Measurements from ENCODE around the gene DTYMK. TPM values are rescaled to one million over a fixed set of nuclear protein-coding genes. Genes with fewer than 3 reads are reported as not detected.

The DTYMK gene
- total RNA-seq, 1 donor from 2014 or later = 26.1 TPM

DNA sequence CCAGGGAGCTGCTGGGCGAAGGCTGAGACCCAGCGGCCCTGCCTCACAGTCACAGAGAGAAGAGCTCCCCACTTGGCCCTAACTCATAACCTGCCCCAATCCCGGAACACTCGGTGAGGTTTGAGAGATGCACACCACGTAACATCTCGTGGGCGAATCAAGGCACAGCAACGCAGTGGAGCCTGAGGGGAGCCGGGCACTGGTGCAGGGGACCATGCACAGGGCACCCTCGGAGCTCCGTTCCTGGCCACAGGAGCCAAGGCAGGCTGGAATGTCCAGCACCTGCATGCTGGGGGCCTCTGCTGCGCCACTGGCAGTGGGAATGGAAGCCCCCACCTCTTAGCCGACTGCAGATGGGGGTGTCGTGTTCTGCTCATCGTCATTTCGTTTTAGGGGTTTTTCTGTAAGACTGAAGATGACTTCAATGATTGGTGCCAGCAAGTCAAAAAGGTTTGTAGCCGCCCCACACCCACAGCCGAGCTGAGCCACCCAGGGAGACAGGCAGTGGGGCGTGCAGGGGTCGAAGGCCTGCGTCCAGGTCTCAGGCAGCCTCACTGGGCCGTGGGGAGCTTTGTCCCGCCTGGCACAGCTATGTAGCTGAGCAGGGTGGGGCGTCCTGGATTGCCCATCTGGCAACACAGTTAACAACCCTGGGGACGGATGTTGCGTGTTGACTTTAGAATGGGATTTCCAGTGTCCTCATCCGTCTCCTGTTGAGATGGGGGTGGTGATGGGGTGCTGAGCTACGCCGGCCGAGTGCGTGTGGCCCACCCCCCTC lies 16.1 kb downstream of the DTYMK start:
- Histone ChIP-seq H4K20me1 (ENCODE audit: insufficient read depth, low read length) (peaks cover 10% of the 10 kb centered on the region), H3K79me2 (ENCODE audit: insufficient read depth, low read length) (no peaks in the 10 kb centered on the region), H3K36me3 (ENCODE audit: insufficient read depth, low read length) (peaks cover 2% of the 10 kb centered on the region), H3K4me3 (ENCODE audit: insufficient read depth, low read depth, low read length) (no peak overlapping the region), H3K27ac (ENCODE audit: low read depth, low read length) (no peak overlapping the region), H3K9ac (ENCODE audit: low read length) (no peak overlapping the region), H3K4me2 (ENCODE audit: low read length) (no peak overlapping the region), H3K27me3 (ENCODE audit: insufficient read depth, low read length) (no peaks in the 10 kb centered on the region), H3K9me3 (ENCODE audit: insufficient read depth, low read depth, low read length) (no peaks in the 10 kb centered on the region), H3K4me1 (ENCODE audit: insufficient read depth, low read length) (peaks cover 17% of the 10 kb centered on the region), H2AFZ (ENCODE audit: low read depth, low read length) (no peak overlapping the region)
- Mint-ChIP-seq H3K4me1 (ENCODE audit: low read depth, unreplicated experiment) (peaks cover 11% of the 10 kb centered on the region), H3K9me3 (ENCODE audit: unreplicated experiment) (no peaks in the 10 kb centered on the region), H3K27me3 (ENCODE audit: low read depth, unreplicated experiment) (no peaks in the 10 kb centered on the region), H3K27ac (ENCODE audit: unreplicated experiment) (no peak overlapping the region), H3K36me3 (ENCODE audit: low read depth, unreplicated experiment) (peaks cover 7% of the 10 kb centered on the region), H3K4me3 (ENCODE audit: unreplicated experiment) (no peak overlapping the region)
- no peak for TF ChIP-seq EZH2 (IDR thresholded peaks at IDR 0.05; ENCODE audit: insufficient read depth, low read length)
- TF ChIP-seq, protein P1, sequence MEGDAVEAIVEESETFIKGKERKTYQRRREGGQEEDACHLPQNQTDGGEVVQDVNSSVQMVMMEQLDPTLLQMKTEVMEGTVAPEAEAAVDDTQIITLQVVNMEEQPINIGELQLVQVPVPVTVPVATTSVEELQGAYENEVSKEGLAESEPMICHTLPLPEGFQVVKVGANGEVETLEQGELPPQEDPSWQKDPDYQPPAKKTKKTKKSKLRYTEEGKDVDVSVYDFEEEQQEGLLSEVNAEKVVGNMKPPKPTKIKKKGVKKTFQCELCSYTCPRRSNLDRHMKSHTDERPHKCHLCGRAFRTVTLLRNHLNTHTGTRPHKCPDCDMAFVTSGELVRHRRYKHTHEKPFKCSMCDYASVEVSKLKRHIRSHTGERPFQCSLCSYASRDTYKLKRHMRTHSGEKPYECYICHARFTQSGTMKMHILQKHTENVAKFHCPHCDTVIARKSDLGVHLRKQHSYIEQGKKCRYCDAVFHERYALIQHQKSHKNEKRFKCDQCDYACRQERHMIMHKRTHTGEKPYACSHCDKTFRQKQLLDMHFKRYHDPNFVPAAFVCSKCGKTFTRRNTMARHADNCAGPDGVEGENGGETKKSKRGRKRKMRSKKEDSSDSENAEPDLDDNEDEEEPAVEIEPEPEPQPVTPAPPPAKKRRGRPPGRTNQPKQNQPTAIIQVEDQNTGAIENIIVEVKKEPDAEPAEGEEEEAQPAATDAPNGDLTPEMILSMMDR (IDR thresholded peaks at IDR 0.05; ENCODE audit: insufficient read depth, low read depth, low read length) = no peak
- FAIRE-seq = no peak
- no peak for DNase-seq (ENCODE audit: low read depth)

DNA sequence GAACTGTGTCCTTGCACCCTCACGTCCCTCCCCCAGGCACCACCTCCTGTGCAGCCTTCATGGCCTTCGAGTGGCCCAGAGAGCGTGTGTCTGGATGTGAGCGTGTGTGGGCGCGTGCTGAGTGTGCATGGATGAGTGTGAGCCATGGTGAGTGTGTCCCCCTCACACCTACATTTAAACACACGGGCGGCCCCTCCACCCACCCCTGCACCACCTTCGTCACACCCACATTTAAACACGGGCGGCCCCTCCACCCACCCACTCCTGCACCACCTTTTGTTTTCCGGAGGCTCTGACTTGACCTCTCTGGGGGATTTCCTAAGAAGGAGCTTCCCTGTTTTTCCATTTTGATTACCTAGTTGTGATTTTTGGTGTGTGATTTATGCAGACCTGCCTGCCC lies 17.8 kb downstream of the DTYMK start:
- Histone ChIP-seq H3K4me2 (ENCODE audit: low read length) (no peak overlapping the region), H3K9ac (ENCODE audit: low read length) (no peak overlapping the region), H3K27ac (ENCODE audit: low read depth, low read length) (no peak overlapping the region), H3K27me3 (ENCODE audit: insufficient read depth, low read length) (no peaks in the 10 kb centered on the region), H3K4me1 (ENCODE audit: insufficient read depth, low read length) (peaks cover 27% of the 10 kb centered on the region), H4K20me1 (ENCODE audit: insufficient read depth, low read length) (peaks cover 6% of the 10 kb centered on the region), H3K79me2 (ENCODE audit: insufficient read depth, low read length) (no peaks in the 10 kb centered on the region), H3K4me3 (ENCODE audit: insufficient read depth, low read depth, low read length) (no peak overlapping the region), H3K9me3 (ENCODE audit: insufficient read depth, low read depth, low read length) (no peaks in the 10 kb centered on the region), H3K36me3 (ENCODE audit: insufficient read depth, low read length) (peaks cover 2% of the 10 kb centered on the region), H2AFZ (ENCODE audit: low read depth, low read length) (no peak overlapping the region)
- DNase-seq (ENCODE audit: low read depth) (no peak), FAIRE-seq (no peak)
- TF ChIP-seq, protein P1 (IDR thresholded peaks at IDR 0.05; ENCODE audit: insufficient read depth, low read depth, low read length) = no peak
- TF ChIP-seq EZH2 (IDR thresholded peaks at IDR 0.05; ENCODE audit: insufficient read depth, low read length) = no peak
- peaks cover 17% of the 10 kb centered on the region for H3K4me1 Mint-ChIP-seq (ENCODE audit: low read depth, unreplicated experiment)
- H3K27me3 Mint-ChIP-seq (ENCODE audit: low read depth, unreplicated experiment) = no peaks in the 10 kb centered on the region
- no peak overlapping the region for H3K4me3 Mint-ChIP-seq (ENCODE audit: unreplicated experiment)
- H3K36me3 Mint-ChIP-seq (ENCODE audit: low read depth, unreplicated experiment) = peaks cover 7% of the 10 kb centered on the region
- H3K9me3 Mint-ChIP-seq (ENCODE audit: unreplicated experiment) = no peaks in the 10 kb centered on the region
- no peak overlapping the region for H3K27ac Mint-ChIP-seq (ENCODE audit: unreplicated experiment)

DNA sequence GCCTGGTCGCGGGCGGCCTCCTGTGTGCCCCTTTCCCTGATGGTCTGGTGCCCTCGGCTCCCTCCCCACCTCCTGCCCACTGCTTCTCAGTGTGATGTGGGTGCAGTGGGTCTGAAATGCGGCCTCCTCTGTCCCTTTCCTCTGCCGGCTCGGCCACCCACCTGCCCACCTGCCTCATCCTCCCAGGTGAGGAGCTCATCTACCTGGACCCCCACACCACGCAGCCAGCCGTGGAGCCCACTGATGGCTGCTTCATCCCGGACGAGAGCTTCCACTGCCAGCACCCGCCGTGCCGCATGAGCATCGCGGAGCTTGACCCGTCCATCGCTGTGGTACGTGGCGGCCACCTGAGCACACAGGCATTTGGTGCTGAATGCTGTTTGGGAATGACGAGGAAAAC lies 18.3 kb downstream of the DTYMK start:
- Histone ChIP-seq H2AFZ (ENCODE audit: low read depth, low read length) (no peak overlapping the region), H3K4me3 (ENCODE audit: insufficient read depth, low read depth, low read length) (no peak overlapping the region), H4K20me1 (ENCODE audit: insufficient read depth, low read length) (peaks cover 6% of the 10 kb centered on the region), H3K36me3 (ENCODE audit: insufficient read depth, low read length) (peaks cover 2% of the 10 kb centered on the region), H3K27ac (ENCODE audit: low read depth, low read length) (no peak overlapping the region), H3K9ac (ENCODE audit: low read length) (no peak overlapping the region), H3K4me2 (ENCODE audit: low read length) (no peak overlapping the region), H3K4me1 (ENCODE audit: insufficient read depth, low read length) (peaks cover 27% of the 10 kb centered on the region), H3K27me3 (ENCODE audit: insufficient read depth, low read length) (no peaks in the 10 kb centered on the region), H3K79me2 (ENCODE audit: insufficient read depth, low read length) (no peaks in the 10 kb centered on the region), H3K9me3 (ENCODE audit: insufficient read depth, low read depth, low read length) (no peaks in the 10 kb centered on the region)
- FAIRE-seq (no peak), DNase-seq (ENCODE audit: low read depth) (no peak)
- Mint-ChIP-seq H3K9me3 (ENCODE audit: unreplicated experiment) (no peaks in the 10 kb centered on the region), H3K4me3 (ENCODE audit: unreplicated experiment) (no peak overlapping the region), H3K27me3 (ENCODE audit: low read depth, unreplicated experiment) (no peaks in the 10 kb centered on the region), H3K27ac (ENCODE audit: unreplicated experiment) (no peak overlapping the region), H3K4me1 (ENCODE audit: low read depth, unreplicated experiment) (peaks cover 17% of the 10 kb centered on the region), H3K36me3 (ENCODE audit: low read depth, unreplicated experiment) (peaks cover 4% of the 10 kb centered on the region)
- TF ChIP-seq, protein P1 (IDR thresholded peaks at IDR 0.05; ENCODE audit: insufficient read depth, low read depth, low read length) = no peak
- no peak for TF ChIP-seq EZH2 (IDR thresholded peaks at IDR 0.05; ENCODE audit: insufficient read depth, low read length)
